ENCODE data around the gene DENND5B. TPM values are rescaled to one million over a fixed set of nuclear protein-coding genes. Genes with fewer than 3 reads are reported as not detected.

The DENND5B gene
- total RNA-seq, 1 donor from 2014 or later = 17.5 TPM

GRCh38 chr12:31528095-31528494, 62.8 kb downstream of the DENND5B start:
- no peak for DNase-seq (ENCODE audit: extremely low spot score, unreplicated experiment)
- peaks cover 6% of the 10 kb centered on the region for H3K27me3 Mint-ChIP-seq
- H3K36me3 Mint-ChIP-seq = peaks cover 20% of the 10 kb centered on the region
- no peak overlapping the region for H3K27ac Mint-ChIP-seq
- no peak overlapping the region for H3K4me3 Mint-ChIP-seq
- peaks cover 5% of the 10 kb centered on the region for H3K4me1 Mint-ChIP-seq (ENCODE audit: unreplicated experiment)
- TF ChIP-seq CTCF (conservative IDR thresholded peaks at IDR 0.05) = no peak
- no peaks in the 10 kb centered on the region for H3K9me3 Mint-ChIP-seq

- H3K4me1 Mint-ChIP-seq (ENCODE audit: unreplicated experiment) = peaks cover 2% of the 10 kb centered on the region
Measured at GRCh38 chr12:31527083-31527482, 63.9 kb downstream of the DENND5B start.

GRCh38 chr12:31526158-31526546, 64.8 kb downstream of the DENND5B start:
- TF ChIP-seq CTCF (conservative IDR thresholded peaks at IDR 0.05) = no peak
- H3K36me3 Mint-ChIP-seq = peaks cover 12% of the 10 kb centered on the region
- no peak for DNase-seq (ENCODE audit: extremely low spot score, unreplicated experiment)
- H3K4me1 Mint-ChIP-seq (ENCODE audit: unreplicated experiment) = peaks cover 8% of the 10 kb centered on the region
- H3K4me3 Mint-ChIP-seq = no peak overlapping the region
- no peaks in the 10 kb centered on the region for H3K9me3 Mint-ChIP-seq
- no peak overlapping the region for H3K27ac Mint-ChIP-seq
- H3K27me3 Mint-ChIP-seq = peaks cover 6% of the 10 kb centered on the region

More at GRCh38 chr12:31527083-31527482, 63.9 kb downstream of the DENND5B start:
- no peak for DNase-seq (ENCODE audit: extremely low spot score, unreplicated experiment)
- no peak for TF ChIP-seq CTCF (conservative IDR thresholded peaks at IDR 0.05)
- Mint-ChIP-seq H3K9me3 (no peaks in the 10 kb centered on the region), H3K27ac (no peak overlapping the region), H3K36me3 (peaks cover 15% of the 10 kb centered on the region), H3K27me3 (peaks cover 6% of the 10 kb centered on the region), H3K4me3 (no peak overlapping the region)

GRCh38 chr12:31525496-31526157, 65.3 kb downstream of the DENND5B start:
- H3K36me3 Mint-ChIP-seq = peaks cover 12% of the 10 kb centered on the region
- no peak overlapping the region for H3K27ac Mint-ChIP-seq
- H3K4me1 Mint-ChIP-seq (ENCODE audit: unreplicated experiment) = peaks cover 8% of the 10 kb centered on the region

GRCh38 chr12:31524791-31525495, 66.0 kb downstream of the DENND5B start:
- Mint-ChIP-seq H3K36me3 (peaks cover 12% of the 10 kb centered on the region), H3K27ac (no peak overlapping the region), H3K4me1 (ENCODE audit: unreplicated experiment) (peaks cover 8% of the 10 kb centered on the region), H3K9me3 (no peaks in the 10 kb centered on the region), H3K4me3 (no peak overlapping the region), H3K27me3 (peaks cover 6% of the 10 kb centered on the region)
- DNase-seq (ENCODE audit: extremely low spot score, unreplicated experiment) = no peak
- TF ChIP-seq CTCF (conservative IDR thresholded peaks at IDR 0.05) = no peak

More at GRCh38 chr12:31525496-31526157, 65.3 kb downstream of the DENND5B start:
- no peak for TF ChIP-seq CTCF (conservative IDR thresholded peaks at IDR 0.05)
- H3K4me3 Mint-ChIP-seq = no peak overlapping the region
- peaks cover 6% of the 10 kb centered on the region for H3K27me3 Mint-ChIP-seq
- DNase-seq (ENCODE audit: extremely low spot score, unreplicated experiment) = no peak
- no peaks in the 10 kb centered on the region for H3K9me3 Mint-ChIP-seq
